HG03097 (cell line): ENCODE results near the gene ROCK2.
"Not testable (repeated sequence)": the region's sequence is repeated elsewhere in the genome, so short reads cannot be mapped to it uniquely, and the experiment has no call there.

ENCODE experiments used
- ATAC-seq: cut with Tn5 transposase; IDR thresholded peaks from one replicate; pipeline ENCODE4 v1.9.1; 2021; ENCODE audit not compliant: unreplicated experiment, low FRiP score

Gene ROCK2

DNA sequence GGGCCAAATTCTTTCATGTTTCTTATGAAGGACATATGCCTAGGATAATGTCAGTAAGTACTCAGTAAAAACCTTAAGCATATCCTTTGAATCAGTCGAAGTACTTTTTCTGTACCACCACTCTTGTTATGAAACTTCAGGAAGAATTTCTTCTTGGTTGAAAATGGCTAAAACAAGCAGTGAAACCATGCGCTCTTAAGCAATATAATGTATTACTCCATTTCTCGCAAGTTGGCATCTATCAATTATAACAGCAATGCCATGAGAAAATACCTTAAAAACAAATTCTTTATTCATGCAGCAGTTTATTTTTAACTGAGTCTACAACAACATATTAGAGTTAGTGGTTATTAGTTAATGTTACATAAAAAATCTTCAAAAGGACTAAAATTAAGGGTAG, 148.2 kb downstream of the ROCK2 start:
- ATAC-seq = no peak

DNA sequence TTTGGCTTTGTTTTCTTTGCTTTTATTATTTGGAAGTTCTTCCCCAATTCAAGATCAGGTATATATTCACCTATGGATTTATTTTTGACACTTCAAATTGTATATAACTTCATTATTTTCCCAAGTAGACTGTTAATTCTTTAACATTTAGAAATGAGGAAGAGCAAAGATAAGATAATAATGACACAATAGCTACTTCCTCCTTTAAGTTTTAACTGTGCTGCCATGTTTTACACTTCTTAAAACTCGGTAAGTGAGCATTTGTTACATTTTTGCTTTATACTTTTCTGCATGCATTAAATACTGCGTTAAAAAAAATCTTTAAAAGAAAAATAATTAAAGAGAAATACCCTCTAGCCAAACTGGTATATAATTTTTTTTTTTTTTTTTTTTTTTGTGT, 156.7 kb downstream of the ROCK2 start:
- ATAC-seq = no peak

DNA sequence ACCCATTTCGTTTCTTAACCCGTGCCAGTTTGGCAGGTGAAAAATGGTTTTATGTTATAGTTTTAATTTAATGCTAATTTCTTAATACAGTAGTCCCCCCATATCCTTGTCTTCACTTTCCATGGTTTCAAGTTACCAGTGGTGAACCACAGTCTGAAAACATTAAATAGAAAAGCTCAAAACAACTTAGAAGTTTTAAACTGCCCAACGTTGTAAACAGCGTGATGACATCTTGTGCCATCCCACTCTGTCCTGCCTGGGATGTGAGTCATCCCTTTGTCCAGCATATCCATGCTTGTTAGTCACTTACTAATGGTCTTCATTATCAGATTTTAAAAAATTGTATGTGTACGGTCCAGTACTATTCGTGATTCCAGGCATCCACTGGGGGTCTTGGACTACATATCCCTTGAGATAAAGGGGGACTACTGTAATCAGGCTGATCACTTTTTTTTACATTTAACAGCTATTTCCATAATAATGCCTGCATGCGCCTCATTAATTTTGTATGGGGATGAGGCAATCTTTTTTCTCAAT, 157.3 kb downstream of the ROCK2 start:
- no peak for ATAC-seq

DNA sequence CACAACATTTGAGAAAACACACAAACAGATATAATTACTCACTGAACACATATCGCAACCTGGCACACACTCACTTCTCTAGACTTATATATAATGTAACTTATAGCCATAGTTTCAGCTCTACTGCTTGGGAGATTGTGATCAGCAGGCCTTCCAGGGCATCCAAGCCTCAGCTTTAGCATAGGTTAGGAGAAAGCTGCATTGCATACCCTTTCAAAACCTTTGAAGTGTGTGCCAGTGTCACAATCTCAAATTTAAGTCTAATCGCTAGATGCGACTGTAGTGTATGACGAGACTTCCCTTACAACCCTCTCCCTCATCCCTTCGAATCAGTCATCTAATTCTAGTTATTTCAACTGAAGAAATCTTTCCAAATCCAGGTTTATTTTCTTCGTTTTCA, 158.3 kb downstream of the ROCK2 start:
- ATAC-seq = no peak

DNA sequence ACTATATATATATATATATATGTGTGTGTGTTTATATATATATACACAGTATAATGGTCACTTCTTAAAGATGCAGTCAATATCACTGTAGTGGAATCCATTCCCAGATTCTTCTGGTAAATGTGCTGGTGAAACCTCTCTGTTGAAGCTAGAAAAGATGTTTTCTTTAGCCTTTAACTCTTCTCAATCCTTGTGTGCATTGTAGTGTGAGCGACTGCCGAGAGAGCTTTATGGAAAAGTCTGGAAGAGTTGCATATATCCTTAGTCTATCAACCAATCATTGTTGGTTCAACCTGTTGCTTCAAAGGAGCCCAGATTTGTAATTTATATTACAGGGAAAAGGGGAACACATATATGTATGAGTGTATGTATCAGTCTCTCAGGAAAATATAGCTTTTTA, 161.5 kb downstream of the ROCK2 start:
- no peak for ATAC-seq

DNA sequence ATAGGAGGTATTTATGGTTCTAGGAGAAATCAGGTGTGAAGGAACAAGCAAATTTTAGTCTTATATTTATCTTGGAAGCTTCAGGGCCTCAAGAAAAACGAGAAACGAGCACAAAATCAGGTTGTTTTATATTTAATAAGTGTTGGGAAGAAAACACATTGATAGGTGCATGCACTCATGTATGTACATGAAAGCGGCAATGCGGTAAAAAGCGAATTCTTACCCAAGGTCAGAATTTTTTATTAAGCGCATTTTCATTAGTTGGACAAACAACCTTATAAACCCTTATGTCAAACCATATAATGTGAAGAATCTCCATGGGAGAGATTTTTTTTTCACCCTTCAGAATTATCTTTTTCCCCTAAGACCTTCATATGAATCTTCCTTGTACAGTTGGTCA, 163.8 kb downstream of the ROCK2 start:
- ATAC-seq = no peak

DNA sequence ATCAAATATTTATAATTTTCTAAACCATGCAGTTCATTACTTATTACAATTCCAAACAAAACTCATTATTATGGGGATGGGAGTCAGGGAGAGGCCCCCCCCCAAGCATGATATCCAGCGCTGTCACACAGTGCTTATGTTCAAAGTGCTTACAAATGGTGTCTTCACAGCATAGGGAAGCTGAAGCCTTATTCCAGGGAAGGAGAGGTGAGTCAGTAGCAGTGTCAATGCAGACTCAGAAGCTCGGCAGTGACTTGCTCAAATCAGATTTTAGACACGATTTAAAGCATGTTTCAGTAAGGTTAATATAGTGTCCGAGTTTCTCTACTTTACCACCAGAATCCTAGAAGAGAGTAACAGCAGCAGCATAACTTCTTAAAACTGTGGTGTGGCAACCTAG, 164.5 kb downstream of the ROCK2 start:
- ATAC-seq = no peak

DNA sequence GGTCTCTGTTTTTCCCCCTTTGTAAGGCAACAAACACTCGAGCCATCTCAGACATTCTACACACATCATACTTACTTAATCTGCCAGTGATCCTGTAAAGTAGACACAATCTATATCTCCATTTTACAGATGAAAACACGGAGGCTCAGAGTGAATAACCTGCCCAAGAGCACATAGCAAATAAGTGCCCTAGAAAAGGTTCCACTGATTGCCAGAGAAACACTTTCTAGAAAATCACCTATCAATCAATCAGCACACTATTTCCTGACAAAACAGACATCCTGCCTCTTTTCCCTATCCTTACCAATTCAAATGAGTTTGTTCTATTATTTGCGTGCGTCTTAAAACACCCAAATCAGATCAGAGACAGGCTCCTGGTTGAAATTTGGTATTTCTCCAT, 165.2 kb downstream of the ROCK2 start:
- ATAC-seq = no peak

DNA sequence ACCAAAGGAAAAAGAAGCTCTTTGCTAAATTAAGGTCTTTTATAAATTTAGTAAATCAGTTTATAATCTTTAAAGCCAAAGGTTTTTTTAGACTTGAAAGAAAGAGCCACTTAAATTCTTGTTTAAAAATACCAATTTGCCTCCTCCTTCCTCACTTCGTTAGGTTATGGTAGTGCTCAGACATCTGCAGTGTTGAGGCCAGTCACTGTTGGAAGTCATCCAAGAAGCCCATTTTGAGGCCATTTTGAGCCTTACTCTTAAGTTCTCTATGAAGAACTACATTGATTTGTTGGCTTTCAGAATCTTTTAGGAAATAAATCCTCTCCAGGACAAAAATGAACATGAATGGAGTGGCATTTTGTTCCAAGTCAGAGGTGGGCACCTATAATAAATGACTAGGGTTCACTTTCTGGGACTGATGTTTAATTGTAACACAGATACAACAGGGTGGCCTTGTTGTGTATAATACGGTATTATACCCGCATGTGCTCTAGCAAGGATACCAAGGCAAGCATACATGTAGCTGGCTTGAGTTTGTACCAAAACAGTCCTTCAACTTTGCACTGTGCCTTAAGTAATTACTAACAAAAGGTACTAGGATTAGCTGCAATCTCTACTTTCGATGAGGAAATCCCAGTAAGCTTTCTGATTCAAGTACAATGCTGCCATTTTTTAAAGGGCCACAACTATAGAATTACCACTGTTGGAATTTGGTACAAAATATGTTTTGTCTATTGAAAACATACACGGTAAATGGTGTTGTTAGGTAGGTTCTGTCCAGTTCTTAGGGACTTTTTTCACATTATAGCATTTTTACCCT, 166.4 kb downstream of the ROCK2 start:
- ATAC-seq = no peak

DNA sequence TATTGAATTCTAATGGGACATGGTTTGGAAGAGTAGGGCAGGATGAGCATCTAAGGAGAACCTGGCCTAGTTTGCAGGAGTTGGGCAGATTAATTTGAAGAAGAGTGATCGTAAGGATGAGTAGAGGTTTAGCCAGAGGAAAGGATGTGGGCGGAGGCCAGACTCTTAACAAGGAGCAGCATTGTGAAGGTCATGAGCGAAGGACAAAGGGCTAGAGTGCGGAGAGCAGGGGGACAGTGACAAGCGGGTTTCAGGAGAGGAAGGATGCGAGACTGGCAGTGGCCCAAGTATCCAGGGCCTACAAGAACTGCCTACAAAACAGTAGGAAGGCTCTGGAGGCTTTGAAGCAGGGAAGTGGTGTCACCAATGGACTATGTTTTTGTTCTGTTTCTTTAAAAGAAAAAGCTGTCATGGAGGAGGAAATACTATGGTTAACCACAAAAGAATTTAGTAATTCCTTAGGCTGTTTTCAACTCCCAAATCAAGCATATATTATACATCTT, 169.1 kb downstream of the ROCK2 start:
- no peak for ATAC-seq

DNA sequence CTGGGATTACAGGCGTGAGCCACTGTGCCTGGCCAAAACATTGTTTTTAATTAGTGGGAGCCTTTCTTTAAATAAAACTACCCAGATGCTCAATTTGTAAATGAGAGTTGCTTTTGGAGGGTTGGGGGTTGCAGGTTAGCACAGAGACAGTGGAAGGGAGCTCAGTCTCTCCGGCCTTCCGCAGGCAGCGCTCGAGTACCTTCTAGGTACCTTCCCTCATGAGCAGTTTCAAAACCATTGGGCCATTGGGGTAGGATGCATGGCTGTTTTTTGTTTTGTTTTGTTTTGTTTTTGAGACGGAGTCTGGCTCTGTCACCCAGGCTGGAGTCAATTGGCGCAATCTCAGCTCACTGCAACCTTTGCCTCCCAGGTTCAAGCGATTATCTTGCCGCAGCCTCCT, 170.2 kb downstream of the ROCK2 start:
- ATAC-seq = no peak

DNA sequence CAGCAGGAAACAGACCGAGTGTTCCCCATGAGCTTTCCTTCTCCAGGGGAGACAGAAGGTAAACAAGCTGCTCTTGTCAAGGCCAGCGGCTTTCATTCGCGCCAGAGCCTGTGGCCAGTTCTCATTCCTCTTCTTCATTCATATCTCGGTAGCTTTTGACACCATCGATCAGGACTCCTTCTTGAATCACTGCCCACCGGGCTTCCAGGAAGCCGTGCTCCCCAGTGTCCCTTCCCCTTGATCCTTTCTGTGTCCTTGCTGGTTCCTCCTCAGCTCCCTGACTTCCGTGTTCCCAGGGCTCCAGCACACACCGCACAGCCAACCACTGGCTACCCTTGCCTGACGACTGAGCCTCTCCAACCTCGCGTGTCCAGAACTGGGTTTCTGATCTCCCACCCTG, 175.1 kb downstream of the ROCK2 start:
- no peak for ATAC-seq

DNA sequence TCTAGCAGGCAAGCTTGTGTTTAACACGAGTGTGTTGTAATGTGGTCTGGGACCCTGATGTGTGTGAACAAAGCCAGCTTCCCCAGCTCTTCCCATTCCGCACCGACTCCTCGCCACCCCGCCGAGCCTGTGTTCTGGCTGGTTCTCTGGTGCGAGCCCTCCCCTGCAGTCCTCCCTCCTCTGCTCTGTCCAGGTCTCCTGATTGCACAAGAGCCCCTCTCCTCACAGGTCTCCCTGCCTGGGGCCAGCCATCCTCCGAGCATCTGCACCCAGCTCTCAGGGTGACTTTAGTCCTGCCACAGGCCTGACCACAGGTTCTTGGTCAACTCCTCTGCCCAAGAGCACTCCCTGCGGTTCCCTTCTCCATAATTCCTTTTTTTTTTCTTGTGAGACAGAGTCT, 175.9 kb downstream of the ROCK2 start:
- ATAC-seq = no peak

DNA sequence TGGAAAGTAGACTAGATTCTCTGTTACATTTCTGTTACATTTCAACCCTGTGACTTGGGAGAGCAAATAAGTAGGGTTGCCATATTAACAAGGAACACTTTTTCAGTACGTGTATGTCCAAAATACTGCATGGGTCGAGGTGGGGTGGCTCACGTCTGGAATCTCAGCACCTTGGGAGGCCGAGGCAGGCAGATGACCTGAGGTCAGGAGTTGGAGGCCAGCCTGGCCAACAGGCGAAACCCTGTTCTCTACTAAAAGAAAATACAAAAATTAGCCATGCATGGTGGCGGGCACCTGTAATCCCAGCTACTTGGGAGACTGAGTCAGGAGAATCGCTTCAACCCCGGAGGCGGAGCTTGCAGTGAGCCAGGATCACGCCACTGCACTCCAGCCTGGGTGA, 178.0 kb downstream of the ROCK2 start:
- no peak for ATAC-seq

DNA sequence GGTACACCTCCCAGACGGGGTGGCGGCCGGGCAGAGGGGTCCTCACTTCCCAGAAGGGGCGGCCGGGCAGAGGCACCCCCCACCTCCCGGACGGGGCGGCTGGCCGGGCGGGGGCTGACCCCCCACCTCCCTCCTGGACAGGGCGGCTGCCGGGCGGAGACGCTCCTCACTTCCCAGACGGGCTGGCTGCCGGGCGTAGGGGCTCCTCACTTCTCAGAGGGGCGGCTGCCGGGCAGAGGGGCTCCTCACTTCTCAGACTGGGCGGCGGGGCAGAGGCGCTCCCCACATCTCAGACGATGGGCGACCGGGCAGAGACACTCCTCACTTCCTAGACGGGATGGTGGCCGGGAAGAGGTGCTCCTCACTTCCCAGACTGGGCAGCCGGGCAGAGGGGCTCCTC, 179.4 kb downstream of the ROCK2 start:
- not testable (repeated sequence) for ATAC-seq

DNA sequence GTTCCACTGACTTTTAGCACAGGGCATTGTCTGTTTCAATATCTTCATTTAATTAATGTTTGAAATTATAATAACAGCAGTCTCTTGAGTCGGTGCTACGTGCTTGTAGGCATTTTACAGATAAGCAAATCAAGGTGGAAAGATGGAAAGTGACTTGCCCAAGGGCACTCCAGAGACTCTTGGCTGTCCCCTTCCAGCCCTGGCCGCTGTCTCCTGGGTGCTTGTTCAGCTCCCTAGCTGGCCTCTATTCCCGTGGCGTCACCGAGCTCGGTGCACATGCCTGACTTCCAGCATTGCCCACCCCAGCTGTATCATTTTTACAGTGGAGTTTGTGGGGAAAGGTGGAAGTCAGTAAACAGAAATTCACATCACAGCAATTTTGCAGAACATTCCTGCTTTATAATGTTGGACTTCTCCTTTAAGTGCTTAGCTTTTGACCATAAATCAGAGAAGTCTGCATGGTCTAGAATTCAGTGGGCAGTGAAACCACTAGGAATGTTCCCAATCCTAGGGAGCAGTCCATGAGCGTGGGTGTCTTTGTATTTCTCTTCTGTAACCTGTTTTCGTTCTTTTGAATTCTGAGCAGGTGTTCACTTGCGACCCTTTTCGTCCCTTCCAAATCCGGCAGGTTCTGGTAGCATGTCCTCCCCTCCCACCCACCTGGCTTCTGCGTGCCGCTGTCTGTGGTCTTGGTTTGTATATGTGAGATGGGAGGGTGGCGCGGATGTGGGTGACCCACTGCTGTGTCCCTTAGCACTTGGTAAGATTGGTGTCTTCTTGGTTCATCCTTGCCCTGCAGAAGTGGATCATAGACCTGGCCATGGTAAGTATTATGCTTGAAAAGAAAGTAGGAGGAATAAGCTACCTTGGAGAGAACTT, 180.8 kb downstream of the ROCK2 start:
- ATAC-seq = no peak

DNA sequence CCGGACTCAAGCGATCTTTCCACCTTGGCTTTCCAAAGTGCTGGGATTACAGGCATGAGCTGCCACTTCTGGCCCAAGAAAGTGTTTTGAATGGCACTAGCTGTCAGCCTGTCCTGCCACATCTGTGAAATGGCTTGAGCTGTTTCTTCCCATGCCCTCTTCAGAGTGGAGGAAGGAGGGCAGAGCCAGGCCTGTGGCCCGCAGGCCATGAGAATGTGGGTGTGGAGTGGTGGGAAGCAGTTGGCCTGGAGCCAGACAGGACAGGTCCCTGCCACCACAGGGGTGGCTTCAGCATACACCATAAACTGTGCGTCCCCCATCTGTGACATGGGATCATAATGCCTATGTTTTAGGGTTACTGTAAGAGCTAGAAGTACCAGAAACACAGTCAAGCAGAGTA, 182.7 kb downstream of the ROCK2 start:
- ATAC-seq = no peak

DNA sequence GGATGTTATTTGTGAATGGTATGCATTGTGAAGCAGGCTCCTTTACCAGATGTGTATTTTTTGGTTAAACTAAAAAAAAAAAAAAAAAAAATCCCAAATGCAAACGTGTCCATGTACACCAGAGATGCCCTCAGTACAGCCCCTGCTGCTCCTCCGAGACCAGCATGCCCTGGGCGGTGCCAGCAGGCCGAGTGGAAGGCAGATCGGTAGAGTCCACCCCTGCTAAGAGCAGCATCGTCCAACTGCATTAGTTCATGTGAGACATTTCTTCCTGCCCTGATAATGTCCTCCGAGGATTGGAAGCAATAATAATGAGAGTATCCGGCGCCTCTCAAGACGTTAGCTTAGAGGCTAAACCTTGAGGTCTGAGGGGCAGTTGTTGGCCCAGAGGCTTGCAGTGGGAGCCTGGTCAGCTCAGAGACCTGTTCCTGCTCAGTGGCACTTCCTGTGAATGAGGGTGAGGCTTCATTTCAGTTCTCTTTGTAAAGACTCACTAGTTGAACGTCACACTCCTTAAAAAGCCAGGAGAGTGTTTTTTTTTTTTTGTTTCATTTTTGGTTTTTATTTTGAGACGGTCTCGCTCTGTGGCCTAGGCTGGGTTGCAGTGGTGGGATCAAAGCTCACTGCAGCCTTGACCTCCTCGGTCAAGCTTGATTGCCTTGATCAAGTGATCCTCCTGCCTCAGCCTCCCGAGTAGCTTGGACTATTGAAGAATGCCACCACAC, 183.5 kb downstream of the ROCK2 start:
- peak; percentile 55 for ATAC-seq

DNA sequence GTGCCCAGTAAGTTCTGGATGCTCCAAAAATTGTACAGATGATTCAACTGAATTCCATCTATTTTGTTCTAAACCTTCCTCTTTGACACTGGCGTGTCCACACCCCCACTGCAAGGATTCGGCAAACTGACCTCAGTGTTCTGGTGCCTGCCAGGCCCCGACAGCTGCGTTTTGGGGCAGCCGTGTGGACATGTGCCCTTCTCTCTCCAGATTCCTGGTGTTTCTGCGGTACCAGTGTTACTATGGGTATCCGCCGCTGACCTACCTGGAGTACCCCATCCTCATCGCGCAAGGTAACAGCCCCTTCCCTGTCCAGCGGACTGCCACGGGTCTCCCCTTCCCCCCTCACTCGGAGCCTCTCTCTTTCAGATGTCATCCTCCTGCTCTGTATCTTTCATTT, 184.2 kb downstream of the ROCK2 start:
- no peak for ATAC-seq

DNA sequence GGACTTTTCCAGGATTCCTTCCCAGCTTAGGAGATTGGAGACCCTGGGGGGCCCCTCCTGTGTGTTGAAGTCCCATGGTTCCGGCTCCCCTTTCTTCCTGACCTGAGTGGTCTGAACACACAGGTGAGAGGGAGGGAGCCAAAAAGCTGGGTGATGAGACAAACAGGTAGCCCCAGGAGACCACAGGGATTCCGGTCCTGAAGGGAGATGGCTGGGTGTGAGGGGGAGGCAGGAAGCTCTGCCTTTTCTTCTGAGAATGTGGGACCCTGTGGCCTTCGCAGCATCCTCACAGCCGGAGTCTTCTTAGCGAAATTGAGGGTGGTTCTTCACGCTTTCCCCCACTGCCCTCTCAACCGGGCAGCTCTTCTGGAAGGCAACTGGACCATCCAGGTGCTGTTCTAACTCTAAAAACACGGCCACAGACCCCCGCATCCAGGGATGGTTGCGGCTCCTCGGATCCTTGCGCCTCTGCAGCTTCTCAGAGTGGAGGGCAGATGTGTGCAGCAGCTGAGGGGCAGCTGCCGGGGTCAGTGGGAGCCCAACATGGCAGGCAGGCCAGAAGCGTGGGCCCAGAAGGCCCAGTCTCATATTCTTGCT, 184.8 kb downstream of the ROCK2 start:
- ATAC-seq = no peak
